ENCODE measurements around the gene MTHFD1L. TPM values are rescaled to one million over a fixed set of nuclear protein-coding genes. Genes with fewer than 3 reads are reported as not detected.
"Not testable (repeated sequence)": the region's sequence is repeated elsewhere in the genome, so short reads cannot be mapped to it uniquely, and the experiment has no call there.

MTHFD1L gene
- 55.3 to 59.1 TPM (median 55.5 TPM) in 3 replicates for total RNA-seq

GRCh38 chr6:150865406-150866146 lies at the start of gene MTHFD1L:
MTHFD1L (plus strand) TSS chr6:150865702; CDS start chr6:150865823, 121 bp downstream.
- peak within 1 kb of the TSS; percentile 96 for H3K27ac Mint-ChIP-seq
- peak within 1 kb of the TSS; percentile 94 for H3K4me3 Mint-ChIP-seq
- H3K36me3 Mint-ChIP-seq = no peaks in the 10 kb centered on the region
- DNase-seq (ENCODE audit: low spot score in 2 of 2, unreplicated experiment in 2 of 2) = peak; percentile 50 to 79
- H3K9me3 Mint-ChIP-seq = no peaks in the 10 kb centered on the region
- no peaks in the 10 kb centered on the region for H3K27me3 Mint-ChIP-seq (ENCODE audit: low read depth)
- H3K4me1 Mint-ChIP-seq = peaks cover 39% of the 10 kb centered on the region
- TF ChIP-seq CTCF (IDR thresholded peaks at IDR 0.05; ENCODE audit: unreplicated experiment) = peak; percentile 12

- H3K27me3 Mint-ChIP-seq (ENCODE audit: low read depth); DNase-seq (ENCODE audit: low spot score in 2 of 2, unreplicated experiment in 2 of 2); H3K27ac Mint-ChIP-seq; H3K9me3 Mint-ChIP-seq; H3K4me3 Mint-ChIP-seq: not testable (repeated sequence)
- peaks cover 37% of the 10 kb centered on the region for H3K4me1 Mint-ChIP-seq
- H3K36me3 Mint-ChIP-seq = peaks cover 39% of the 10 kb centered on the region
These were observed 48.9 kb upstream of the MTHFD1L start for GRCh38 chr6:150816554-150816953.

- H3K27me3 Mint-ChIP-seq (ENCODE audit: low read depth) = no peaks in the 10 kb centered on the region
- H3K27ac Mint-ChIP-seq = no peak overlapping the region
- H3K36me3 Mint-ChIP-seq = peaks cover 33% of the 10 kb centered on the region
- no peaks in the 10 kb centered on the region for H3K9me3 Mint-ChIP-seq
- no peak for DNase-seq (ENCODE audit: low spot score in 2 of 2, unreplicated experiment in 2 of 2)
- H3K4me3 Mint-ChIP-seq = no peak overlapping the region
- no peak for TF ChIP-seq CTCF (IDR thresholded peaks at IDR 0.05; ENCODE audit: unreplicated experiment)
- peaks cover 5% of the 10 kb centered on the region for H3K4me1 Mint-ChIP-seq
These were observed 42.6 kb upstream of the MTHFD1L start for GRCh38 chr6:150822932-150823331.

DNA sequence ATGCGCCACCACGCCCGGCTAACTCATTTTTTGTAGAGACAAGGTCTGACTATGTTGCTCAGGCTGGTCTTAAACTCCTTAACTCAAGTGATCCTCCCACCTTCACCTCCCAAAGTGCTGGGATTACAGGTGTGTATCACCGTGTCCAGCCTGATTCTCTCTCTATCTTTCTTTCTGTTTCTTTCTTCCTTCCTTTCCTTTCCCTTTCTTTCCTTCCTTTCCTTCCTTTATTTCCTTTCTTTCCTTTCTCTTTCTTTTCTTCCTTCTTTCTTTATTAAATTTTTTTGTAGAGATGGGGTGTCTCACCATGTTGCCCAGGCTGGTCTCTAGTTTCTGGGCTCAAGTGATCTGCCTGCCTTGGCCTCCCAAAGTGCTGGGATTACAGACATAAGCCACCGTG lies 38.7 kb upstream of the MTHFD1L start:
- no peaks in the 10 kb centered on the region for H3K4me1 Mint-ChIP-seq
- TF ChIP-seq CTCF (IDR thresholded peaks at IDR 0.05; ENCODE audit: unreplicated experiment) = no peak
- DNase-seq (ENCODE audit: low spot score in 2 of 2, unreplicated experiment in 2 of 2) = no peak
- H3K27ac Mint-ChIP-seq = no peak overlapping the region
- no peak overlapping the region for H3K4me3 Mint-ChIP-seq
- no peaks in the 10 kb centered on the region for H3K9me3 Mint-ChIP-seq
- no peaks in the 10 kb centered on the region for H3K27me3 Mint-ChIP-seq (ENCODE audit: low read depth)
- H3K36me3 Mint-ChIP-seq = peaks cover 37% of the 10 kb centered on the region

DNA sequence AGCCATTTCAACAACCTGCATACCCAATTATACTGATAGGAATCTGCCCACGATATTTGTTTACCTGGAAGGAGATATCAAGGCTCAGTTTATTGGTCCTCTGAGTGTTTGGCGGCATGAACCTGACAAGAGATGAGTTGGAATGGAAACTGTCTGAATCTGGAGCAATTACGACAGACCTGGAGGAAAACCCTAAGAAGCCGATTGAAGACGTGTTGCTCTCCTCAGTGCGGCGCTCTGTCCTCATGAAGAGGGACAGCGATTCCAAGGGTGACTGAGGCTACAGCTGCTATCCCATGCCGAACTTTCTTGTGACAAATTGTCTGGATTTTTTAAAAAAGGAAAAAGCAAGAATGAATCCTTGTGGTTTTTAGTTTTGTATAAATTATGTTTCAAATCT lies 37.4 kb upstream of the MTHFD1L start:
- H3K4me3 Mint-ChIP-seq; H3K4me1 Mint-ChIP-seq; H3K9me3 Mint-ChIP-seq; H3K27ac Mint-ChIP-seq; H3K27me3 Mint-ChIP-seq (ENCODE audit: low read depth); DNase-seq (ENCODE audit: low spot score in 2 of 2, unreplicated experiment in 2 of 2): not testable (repeated sequence)
- peaks cover 43% of the 10 kb centered on the region for H3K36me3 Mint-ChIP-seq

- Mint-ChIP-seq H3K4me1 (no peaks in the 10 kb centered on the region), H3K27me3 (ENCODE audit: low read depth) (no peaks in the 10 kb centered on the region), H3K4me3 (no peak overlapping the region), H3K27ac (no peak overlapping the region), H3K9me3 (no peaks in the 10 kb centered on the region), H3K36me3 (peaks cover 45% of the 10 kb centered on the region)
- no peak for TF ChIP-seq CTCF (IDR thresholded peaks at IDR 0.05; ENCODE audit: unreplicated experiment)
- no peak for DNase-seq (ENCODE audit: low spot score in 2 of 2, unreplicated experiment in 2 of 2)
These were observed 34.9 kb upstream of the MTHFD1L start for GRCh38 chr6:150830439-150831165.

All from mesothelial cell of epicardium (in vitro differentiated cells).